DMS79 treated with DMSO at 0.1 percent for 48 hours (cell line): Measurements from ENCODE around the gene SDCBP2.

ENCODE experiments used
- DNase-seq: peaks from one replicate; lab custom pipeline; 2025; lab: John Stamatoyannopoulos, UW

Gene SDCBP2

GRCh38 chr20:1272368-1273100, 56.4 kb downstream of the SDCBP2 start:
- DNase-seq, result no peak

DNA sequence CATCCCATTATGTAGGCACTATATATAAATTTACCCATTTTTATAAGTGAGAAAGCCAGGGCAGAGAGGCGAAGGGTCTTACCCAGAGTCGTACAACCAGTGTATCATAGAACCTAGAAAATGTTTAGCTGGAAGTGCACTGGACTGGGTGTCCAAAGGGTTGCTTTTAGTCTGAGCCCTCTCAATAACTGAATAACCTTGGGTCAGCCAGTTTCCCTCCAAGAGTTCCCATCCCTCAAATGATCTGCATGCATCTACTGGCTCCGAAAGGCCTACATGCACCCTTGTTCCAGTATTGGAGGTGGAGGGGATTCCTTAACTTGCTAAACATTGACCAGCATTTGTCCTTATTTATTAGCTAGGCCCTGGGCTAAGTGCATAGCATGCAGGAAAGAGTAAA, 59.1 kb downstream of the SDCBP2 start:
- no peak for DNase-seq

- DNase-seq, result no peak
Measured at GRCh38 chr20:1269235-1269634, 59.7 kb downstream of the SDCBP2 start.

DNA sequence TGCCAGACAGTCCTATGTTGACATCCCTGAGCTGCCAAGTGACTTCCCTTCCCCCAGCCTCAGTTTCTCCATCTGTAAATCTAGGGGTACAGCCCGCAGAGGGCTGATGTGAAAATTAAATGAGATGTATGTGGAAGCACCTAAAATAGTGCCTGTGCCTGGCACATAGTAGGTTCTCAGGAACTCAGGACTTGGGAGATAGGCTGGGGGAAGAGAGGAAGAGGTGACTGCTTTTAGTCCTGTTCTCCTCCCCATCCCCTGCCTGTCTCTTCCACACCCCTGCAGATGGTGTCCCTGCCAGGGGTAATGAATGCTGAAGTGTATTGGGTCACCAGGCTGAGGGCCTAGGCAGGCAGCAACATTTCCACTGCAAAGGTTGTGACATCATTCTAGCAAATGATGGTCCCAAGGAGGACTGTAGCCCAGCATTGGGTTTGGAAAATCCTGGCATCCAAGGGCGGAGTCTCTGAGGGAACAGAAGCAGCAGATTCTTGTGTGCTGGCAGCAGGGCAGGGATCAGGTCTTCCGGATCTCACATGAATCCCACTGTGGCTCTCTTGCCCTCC, 61.0 kb downstream of the SDCBP2 start:
- no peak for DNase-seq

DNA sequence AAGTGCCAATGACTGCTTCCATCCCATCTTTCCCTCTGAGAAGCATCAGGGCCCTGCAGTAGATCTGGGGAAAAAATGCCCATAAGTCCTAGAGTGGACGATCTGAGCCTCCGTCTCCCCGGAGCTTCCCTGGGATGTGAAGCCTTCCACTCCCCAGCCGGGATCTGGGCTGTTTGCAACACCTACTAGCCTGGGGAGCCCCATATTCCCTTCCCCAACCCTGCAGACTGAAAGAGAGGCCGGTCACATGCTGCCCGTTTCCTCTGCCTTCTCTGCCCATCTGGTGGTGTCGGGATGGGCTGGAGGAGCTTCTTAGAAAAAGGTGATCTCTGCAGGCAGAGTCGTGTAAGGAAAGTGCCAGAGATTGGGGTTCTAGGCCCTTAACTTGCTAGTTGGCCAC, 61.8 kb downstream of the SDCBP2 start:
- no peak for DNase-seq

DNA sequence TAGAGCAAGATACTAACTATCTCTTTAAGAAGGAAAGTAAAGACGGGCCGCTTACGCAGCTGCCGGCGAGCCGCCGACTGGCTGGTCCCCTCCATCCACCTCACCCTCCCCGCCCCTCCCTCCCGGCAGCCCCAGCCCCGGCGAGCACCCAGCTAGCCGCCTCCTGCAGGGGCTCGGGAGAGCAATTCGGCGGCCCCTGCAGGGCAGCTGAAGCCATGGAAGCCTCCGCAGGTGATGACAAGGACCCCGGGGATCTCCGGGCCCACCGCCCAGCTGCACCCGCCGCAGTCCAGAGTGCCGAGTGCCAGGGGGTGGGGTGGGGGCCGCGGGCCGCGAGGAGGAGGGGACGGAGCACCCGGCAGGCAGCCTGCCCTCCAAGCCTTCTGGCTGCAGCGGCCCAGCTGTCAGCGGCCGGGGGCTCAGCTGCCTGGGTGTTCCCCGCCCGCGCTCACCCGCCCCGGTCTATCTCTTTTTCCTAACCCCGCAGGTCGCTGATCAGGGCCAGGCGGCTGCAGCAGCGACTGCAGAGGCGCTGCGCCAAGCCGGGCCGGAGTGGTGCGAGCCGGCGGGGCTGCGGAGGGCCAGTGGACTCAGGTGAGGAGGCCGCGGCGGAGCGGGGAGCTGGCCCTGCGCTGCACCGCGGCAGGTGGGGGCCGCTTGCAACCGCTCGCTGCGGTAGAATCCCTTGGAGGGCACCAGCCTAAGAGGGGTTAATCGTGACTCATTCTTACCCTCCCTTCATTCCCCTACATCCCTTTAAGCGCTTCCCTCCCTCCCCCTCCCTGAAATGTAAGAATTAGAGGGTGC, 62.6 kb downstream of the SDCBP2 start, which contains the start of gene SNPH:
TSS of gene SNPH (plus strand) at position 128 of the 807 bp plus-strand sequence. CDS start 29,946 bp downstream, outside the sequence.
- peak; percentile 15 for DNase-seq

DNA sequence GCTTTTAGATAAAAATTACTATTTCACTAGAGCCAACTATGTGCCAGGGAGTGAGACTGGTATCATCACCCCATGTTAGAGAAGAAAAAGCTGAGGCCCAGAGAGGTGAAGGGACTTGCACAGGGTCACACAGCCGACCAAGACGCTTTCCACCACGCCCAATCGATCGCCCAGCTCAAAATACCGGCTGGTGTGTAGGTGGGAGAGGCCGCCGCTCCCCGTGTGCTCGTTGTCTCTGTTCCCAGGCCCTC, 63.1 kb downstream of the SDCBP2 start:
- no peak for DNase-seq

DNA sequence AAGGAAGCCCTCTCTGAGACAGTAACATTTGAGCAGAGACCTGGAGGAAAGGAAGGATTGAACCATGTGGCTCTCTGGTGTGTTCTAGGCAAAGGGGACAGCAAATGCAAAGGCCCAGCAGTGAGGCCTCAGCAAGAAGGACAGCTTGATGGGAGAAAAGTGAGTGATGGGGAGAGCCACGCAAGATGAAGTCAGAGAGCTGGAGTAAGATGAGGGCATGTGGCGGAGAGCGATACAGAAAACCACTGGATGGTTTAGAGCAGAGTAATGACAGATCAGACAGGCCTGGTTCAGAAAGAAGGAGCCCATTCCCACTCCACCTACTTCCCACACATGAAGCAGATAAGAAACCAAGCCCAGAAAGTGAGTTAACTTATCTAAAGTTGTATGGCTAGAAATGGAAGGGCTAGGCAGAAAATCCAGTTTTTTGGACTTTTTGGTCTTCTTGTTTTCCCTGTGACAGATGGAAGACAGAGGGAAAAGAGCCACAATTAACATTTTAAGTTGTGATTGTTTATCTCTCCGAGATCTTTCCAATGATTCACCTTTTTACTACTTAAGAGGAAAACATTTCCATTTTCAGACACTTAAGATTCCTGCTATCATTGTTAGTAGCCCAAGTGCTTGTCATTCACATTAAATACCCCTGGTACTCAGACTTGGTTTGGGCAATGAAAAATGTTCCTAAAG, 63.6 kb downstream of the SDCBP2 start:
- no peak for DNase-seq

- no peak for DNase-seq
Measured at GRCh38 chr20:1264727-1265126, 64.2 kb downstream of the SDCBP2 start.

DNA sequence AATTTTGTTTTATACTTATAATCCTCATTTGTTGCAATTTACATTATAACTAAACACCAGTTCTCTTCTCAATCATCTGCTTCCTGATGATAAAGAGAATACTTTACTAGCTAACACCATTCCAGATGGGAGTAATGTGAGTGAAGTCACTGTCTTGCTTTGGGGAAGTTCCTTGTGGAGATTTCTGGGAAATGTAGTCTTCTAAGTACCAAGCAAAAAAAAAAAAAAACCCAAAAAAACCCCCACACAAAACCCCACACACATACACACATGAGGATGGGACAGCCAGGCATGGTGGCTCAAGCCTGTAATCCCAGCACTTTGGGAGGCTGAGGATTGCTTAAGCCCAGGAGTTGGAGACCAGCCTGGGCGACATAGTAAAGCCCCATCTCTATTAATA, 65.1 kb downstream of the SDCBP2 start:
- DNase-seq, result no peak
